HAP-1 (cell line): ENCODE measurements around the gene SLC35F1.

ENCODE experiments used
- DNase-seq, 2 experiments: peaks; one replicate each; pipeline ENCODE4 v3.0.0-alpha.2; 2016 to 2020; ENCODE audit warnings: low spot score in 2 of 2
- H3K27me3 ChIP-seq: fragments of 250-450 bp; sonication (Bioruptor Pico); 2 replicates; pipeline ENCODE4 v1.5.1; 2020; ENCODE audit warnings: low read depth, mild to moderate bottlenecking, moderate library complexity
- H3K36me3 ChIP-seq: fragments of 250-450 bp; sonication (Bioruptor Pico); replicated peaks from 2 replicates; pipeline ENCODE4 v1.5.1; 2020; ENCODE audit warnings: mild to moderate bottlenecking
- H3K4me1 ChIP-seq: fragments of 250-450 bp; sonication (Bioruptor Pico); 2 replicates; pipeline ENCODE4 v1.5.1; 2020; ENCODE audit warnings: mild to moderate bottlenecking
- H3K4me3 ChIP-seq: fragments of 250-450 bp; sonication (Bioruptor Pico); 2 replicates; pipeline ENCODE4 v1.5.1; 2020; ENCODE audit warnings: mild to moderate bottlenecking, moderate library complexity
- H3K9me3 ChIP-seq: fragments of 250-450 bp; sonication (Bioruptor Pico); 2 replicates; pipeline ENCODE4 v1.5.1; 2020; ENCODE audit warnings: mild to moderate bottlenecking, moderate library complexity
- in situ Hi-C: fragments of 300-500 bp; cut with MboI; formaldehyde crosslinking; loops from 3 replicates; pipeline ENCODE4 v1.14.3; 2020; ENCODE audit warnings: low sequenced_read_pairs, inconsistent platforms, mixed read lengths

SLC35F1 gene

DNA sequence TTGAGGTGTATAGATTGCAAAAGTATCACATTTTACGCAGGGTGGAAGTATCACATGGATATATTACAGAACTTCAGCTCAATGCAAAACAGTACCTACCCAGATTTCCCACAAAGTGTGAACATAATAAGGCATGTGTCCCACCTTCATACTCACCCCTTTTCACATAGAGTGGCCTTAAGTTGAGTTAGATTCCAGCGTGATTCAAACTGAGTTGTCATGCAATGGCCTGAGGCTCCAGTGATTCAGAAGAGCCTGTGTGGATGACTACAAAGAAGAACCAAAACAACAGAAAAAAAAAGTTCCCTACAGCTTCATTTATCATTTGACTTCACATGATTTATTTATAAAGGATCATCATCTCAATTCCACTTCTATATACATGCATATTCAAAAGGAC, 309.7 kb downstream of the SLC35F1 start:
- Histone ChIP-seq H3K27me3 (no peaks in the 10 kb centered on the region), H3K4me1 (peaks cover 2% of the 10 kb centered on the region), H3K4me3 (no peak overlapping the region), H3K36me3 (no peaks in the 10 kb centered on the region), H3K9me3 (no peaks in the 10 kb centered on the region)
- DNase-seq, result no peak
- in situ Hi-C loops, result no loop called here

DNA sequence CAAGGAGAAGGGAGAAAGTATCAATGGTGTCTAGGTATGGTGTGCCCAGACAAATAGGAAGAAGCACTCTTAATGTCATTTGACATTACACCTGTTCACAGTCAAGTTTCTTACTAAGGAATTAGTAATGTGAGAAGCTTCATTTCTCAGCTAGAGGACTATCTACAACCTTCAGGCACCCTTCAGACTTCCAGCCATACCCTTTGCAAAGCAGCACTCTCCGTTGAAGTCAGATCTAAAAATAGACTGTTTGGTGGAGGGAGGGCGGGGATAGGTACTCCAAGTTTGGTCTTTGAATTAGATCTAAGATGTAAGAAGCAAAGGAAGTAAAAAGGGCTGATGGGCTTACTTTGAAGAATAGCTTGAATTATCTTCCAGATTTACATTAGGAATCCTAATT, 311.1 kb downstream of the SLC35F1 start:
- Histone ChIP-seq H3K9me3 (no peaks in the 10 kb centered on the region), H3K4me1 (peaks cover 2% of the 10 kb centered on the region), H3K27me3 (no peaks in the 10 kb centered on the region), H3K4me3 (no peak overlapping the region), H3K36me3 (no peaks in the 10 kb centered on the region)
- in situ Hi-C loops, result no loop called here
- DNase-seq, result no peak

DNA sequence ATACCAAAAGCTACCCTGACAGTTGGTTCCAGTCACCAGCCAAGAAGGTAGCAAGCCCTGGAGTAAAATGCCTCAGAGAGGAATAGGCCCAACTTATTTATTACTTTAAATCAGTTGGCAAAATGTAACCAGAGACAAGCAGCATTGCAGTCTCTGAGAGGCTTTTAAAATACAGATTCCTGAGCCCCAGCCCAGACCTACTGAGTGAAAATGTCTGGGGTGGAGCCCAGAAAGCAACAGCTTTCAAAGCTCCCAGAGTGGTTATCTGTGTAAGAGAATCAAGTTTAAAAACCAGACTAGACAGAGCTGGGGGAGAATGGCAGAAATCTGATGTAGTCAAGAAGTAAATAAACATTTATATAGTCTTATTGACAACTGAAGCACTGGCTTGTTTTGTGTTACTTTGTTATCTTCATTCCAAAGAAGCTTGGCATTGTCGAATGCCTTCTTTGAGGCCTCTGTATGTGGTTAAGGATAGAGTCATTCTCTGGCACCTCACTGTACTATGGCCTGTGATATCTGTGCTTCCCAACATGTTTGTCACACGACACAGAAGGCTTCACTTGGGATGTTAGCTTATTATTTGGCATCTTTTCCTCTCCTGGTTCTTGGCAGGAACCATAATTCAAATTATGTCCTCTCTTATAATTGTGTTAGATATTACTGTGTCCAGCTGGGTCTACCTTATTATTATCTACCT, 313.5 kb downstream of the SLC35F1 start:
- no peaks in the 10 kb centered on the region for H3K27me3 ChIP-seq
- DNase-seq, result no peak

GRCh38 chr6:118223316-118223715, 316.3 kb downstream of the SLC35F1 start:
- in situ Hi-C loops, result no loop called here
- peaks cover 2% of the 10 kb centered on the region for H3K4me1 ChIP-seq
- no peak for DNase-seq
- H3K36me3 ChIP-seq, result no peaks in the 10 kb centered on the region
- H3K27me3 ChIP-seq, result no peaks in the 10 kb centered on the region
- H3K9me3 ChIP-seq, result no peaks in the 10 kb centered on the region
- H3K4me3 ChIP-seq, result no peak overlapping the region

More for the DNA sequence above, 313.5 kb downstream of the SLC35F1 start:
- no peak overlapping the region for H3K4me3 ChIP-seq
- H3K9me3 ChIP-seq, result no peaks in the 10 kb centered on the region
- in situ Hi-C loops, result no loop called here
- H3K4me1 ChIP-seq, result peaks cover 2% of the 10 kb centered on the region
- no peaks in the 10 kb centered on the region for H3K36me3 ChIP-seq

- in situ Hi-C loops, result no loop called here
- H3K9me3 ChIP-seq, result no peaks in the 10 kb centered on the region
- no peaks in the 10 kb centered on the region for H3K4me1 ChIP-seq
- H3K4me3 ChIP-seq, result no peak overlapping the region
- DNase-seq, result no peak
- no peaks in the 10 kb centered on the region for H3K36me3 ChIP-seq
- H3K27me3 ChIP-seq, result no peaks in the 10 kb centered on the region
Observed at GRCh38 chr6:118228886-118229285, 321.8 kb downstream of the SLC35F1 start.

- no peak for DNase-seq
- Histone ChIP-seq H3K36me3 (no peaks in the 10 kb centered on the region), H3K4me3 (no peak overlapping the region), H3K9me3 (no peaks in the 10 kb centered on the region), H3K4me1 (no peaks in the 10 kb centered on the region), H3K27me3 (no peaks in the 10 kb centered on the region)
- in situ Hi-C loops, result no loop called here
Observed at GRCh38 chr6:118240878-118241528, 333.9 kb downstream of the SLC35F1 start.

DNA sequence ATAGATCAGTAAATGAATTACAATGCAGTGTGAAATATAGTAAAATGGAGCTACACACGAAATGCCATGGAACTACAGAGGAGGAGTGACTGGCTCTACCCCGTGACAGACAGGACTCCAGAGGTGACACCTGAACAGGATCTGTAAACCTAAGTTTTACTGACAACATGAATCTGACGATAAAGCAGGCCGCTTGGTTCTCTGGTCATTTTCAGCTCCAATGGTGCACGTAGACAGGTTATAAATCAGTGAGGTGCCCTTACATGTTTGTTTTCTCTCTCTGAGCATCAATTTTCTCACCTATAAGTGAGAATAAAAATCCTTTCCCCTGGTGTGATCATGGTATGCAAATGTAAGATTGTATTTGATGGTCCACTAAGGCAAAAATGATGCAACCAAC, 339.3 kb downstream of the SLC35F1 start:
- Histone ChIP-seq H3K4me3 (no peak overlapping the region), H3K27me3 (no peaks in the 10 kb centered on the region), H3K36me3 (no peaks in the 10 kb centered on the region), H3K4me1 (no peaks in the 10 kb centered on the region; the same call in 1 of the 2 replicates), H3K9me3 (no peaks in the 10 kb centered on the region)
- in situ Hi-C loops, result no loop called here
- DNase-seq, result no peak

DNA sequence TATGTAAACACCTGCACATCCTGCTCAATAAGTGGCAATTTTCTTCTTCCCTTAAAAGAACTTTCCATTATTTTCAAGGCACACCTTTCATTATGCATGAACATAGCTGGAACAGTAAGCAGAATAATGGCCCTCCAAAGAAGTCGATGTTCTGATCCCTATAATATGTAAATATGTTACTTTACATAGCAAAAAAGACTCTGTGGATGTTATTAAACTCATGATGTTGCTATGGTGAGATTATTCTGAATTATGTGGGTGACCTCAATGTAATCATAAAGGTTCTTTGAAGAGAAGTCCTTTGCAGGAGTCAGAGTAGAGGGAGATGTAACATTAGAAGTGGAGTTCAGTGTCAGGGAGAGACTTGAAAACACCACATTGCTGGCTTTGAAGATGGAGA, 341.1 kb downstream of the SLC35F1 start:
- Histone ChIP-seq H3K27me3 (no peaks in the 10 kb centered on the region), H3K36me3 (no peaks in the 10 kb centered on the region), H3K4me3 (no peak overlapping the region), H3K9me3 (no peaks in the 10 kb centered on the region), H3K4me1 (no peaks in the 10 kb centered on the region; the same call in 1 of the 2 replicates)
- in situ Hi-C loops, result no loop called here
- peak in 1 of 2 experiments; percentile 19 for DNase-seq

- in situ Hi-C loops, result loop anchor here (25.0 kb wide), 1 partner anchor 262 kb away; no protein-coding TSS in a partner anchor
- DNase-seq, result no peak
- Histone ChIP-seq H3K9me3 (no peaks in the 10 kb centered on the region), H3K36me3 (no peaks in the 10 kb centered on the region), H3K27me3 (no peaks in the 10 kb centered on the region), H3K4me3 (no peak overlapping the region), H3K4me1 (no peaks in the 10 kb centered on the region; the same call in 1 of the 2 replicates)
Observed at GRCh38 chr6:118249680-118250079, 342.6 kb downstream of the SLC35F1 start.

- no peaks in the 10 kb centered on the region; the same call in 1 of the 2 replicates for H3K4me1 ChIP-seq
- H3K9me3 ChIP-seq, result no peaks in the 10 kb centered on the region
- in situ Hi-C loops, result loop anchor here (25.0 kb wide), 1 partner anchor 265 kb away; no protein-coding TSS in a partner anchor
- H3K36me3 ChIP-seq, result no peaks in the 10 kb centered on the region
- DNase-seq, result no peak
- no peak overlapping the region for H3K4me3 ChIP-seq
- no peaks in the 10 kb centered on the region for H3K27me3 ChIP-seq
Observed at GRCh38 chr6:118252474-118252873, 345.4 kb downstream of the SLC35F1 start.

- H3K4me1 ChIP-seq, result no peaks in the 10 kb centered on the region
- no peak for DNase-seq
- in situ Hi-C loops, result loop anchor here (25.0 kb wide), 1 partner anchor 266 kb away; no protein-coding TSS in a partner anchor
- H3K27me3 ChIP-seq, result no peaks in the 10 kb centered on the region
- H3K36me3 ChIP-seq, result no peaks in the 10 kb centered on the region
- H3K9me3 ChIP-seq, result no peaks in the 10 kb centered on the region
- no peak overlapping the region for H3K4me3 ChIP-seq
Observed at GRCh38 chr6:118253741-118254140, 346.7 kb downstream of the SLC35F1 start.

DNA sequence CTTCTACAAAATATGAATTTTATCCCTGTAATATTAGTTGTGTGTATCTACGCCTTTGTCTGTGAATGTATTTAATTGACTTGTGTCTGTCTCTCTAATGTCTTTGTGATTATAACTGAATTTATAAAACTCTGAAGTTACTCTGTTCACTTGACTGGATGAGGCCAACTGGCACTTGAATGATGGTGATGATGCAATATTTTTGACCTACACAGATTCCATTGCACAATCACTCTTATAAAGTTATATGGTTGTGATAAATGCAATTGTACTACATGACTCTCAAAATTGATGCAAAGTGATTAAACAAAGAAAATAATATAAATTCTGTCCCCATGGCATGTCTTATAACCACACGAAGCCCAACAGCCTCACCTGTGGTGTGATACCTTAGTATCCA, 353.8 kb downstream of the SLC35F1 start:
- no peaks in the 10 kb centered on the region for H3K9me3 ChIP-seq
- DNase-seq, result no peak
- no peaks in the 10 kb centered on the region for H3K36me3 ChIP-seq
- H3K27me3 ChIP-seq, result no peaks in the 10 kb centered on the region
- in situ Hi-C loops, result loop anchor here (10.0 to 25.0 kb wide), 2 partner anchors 274 to 416 kb away; no protein-coding TSS in a partner anchor
- H3K4me1 ChIP-seq, result no peaks in the 10 kb centered on the region
- no peak overlapping the region for H3K4me3 ChIP-seq

DNA sequence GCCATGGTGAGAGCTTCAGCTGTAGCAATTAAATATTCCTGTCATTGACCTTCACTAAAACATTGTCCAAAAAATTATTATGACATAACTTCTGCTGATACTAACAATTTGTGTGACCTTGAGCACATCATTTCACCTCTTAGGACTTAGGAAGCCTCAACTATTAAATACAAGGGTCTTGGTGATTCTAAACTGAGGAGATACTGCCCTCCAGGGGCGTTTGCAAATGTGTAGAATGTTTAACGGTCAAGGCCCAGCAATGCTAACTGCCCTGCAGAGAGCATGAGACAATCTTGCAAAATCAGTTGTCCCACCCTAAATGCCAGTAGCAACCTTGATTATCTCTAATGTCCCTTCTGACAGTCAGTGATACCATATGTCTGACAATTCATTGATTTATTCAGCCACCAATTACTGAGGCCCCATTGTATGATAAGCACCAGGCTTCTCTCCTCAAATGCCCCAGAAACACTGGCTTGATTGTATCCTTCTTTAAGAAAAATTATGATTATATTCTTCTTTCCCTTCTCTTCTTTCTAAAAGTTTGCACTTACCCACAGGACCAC, 356.9 kb downstream of the SLC35F1 start:
- Histone ChIP-seq H3K9me3 (no peaks in the 10 kb centered on the region), H3K4me3 (no peak overlapping the region), H3K36me3 (no peaks in the 10 kb centered on the region), H3K27me3 (no peaks in the 10 kb centered on the region), H3K4me1 (no peaks in the 10 kb centered on the region)
- DNase-seq, result peak; percentile 41 to 59
- in situ Hi-C loops, result loop anchor here (10.0 to 25.0 kb wide), 2 partner anchors 277 to 419 kb away; no protein-coding TSS in a partner anchor

GRCh38 chr6:118269659-118270058, 362.6 kb downstream of the SLC35F1 start:
- no peak for DNase-seq
- in situ Hi-C loops, result loop anchor here (10.0 to 25.0 kb wide), 2 partner anchors 282 to 425 kb away; no protein-coding TSS in a partner anchor

More at GRCh38 chr6:118269659-118270058, 362.6 kb downstream of the SLC35F1 start:
- Histone ChIP-seq H3K36me3 (no peaks in the 10 kb centered on the region), H3K9me3 (no peaks in the 10 kb centered on the region), H3K4me1 (no peaks in the 10 kb centered on the region), H3K27me3 (no peaks in the 10 kb centered on the region), H3K4me3 (no peak overlapping the region)
